ENCODE measurements around the gene PSMG1. TPM values are rescaled to one million over a fixed set of nuclear protein-coding genes. Genes with fewer than 3 reads are reported as not detected.

The PSMG1 gene
- total RNA-seq, 1 experiment from 2014 or later, result 50.0 TPM

DNA sequence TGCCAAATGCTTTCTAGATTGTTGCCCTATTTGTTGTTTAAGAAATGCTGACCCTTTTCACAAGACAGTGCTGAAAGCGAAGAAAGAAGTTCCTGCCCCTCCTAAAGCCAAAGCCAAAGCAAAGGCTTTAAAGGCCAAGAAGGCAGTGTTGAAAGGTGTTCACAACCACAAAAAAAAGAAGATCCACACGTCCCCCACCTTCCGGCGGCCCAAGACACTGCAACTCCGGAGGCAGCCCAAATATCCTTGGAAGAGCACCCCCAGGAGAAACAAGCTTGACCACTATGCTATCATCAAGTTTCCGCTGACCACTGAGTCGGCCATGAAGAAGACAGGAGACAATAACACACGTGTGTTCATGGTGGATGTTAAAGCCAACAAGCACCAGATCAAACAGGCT, 55.7 kb downstream of the PSMG1 start:
- Mint-ChIP-seq H3K4me3 (ENCODE audit: low read depth, unreplicated experiment) (no peak overlapping the region), H3K9me3 (ENCODE audit: low read depth, unreplicated experiment) (no peaks in the 10 kb centered on the region), H3K27me3 (ENCODE audit: unreplicated experiment) (no peaks in the 10 kb centered on the region), H3K36me3 (ENCODE audit: insufficient read depth, unreplicated experiment) (no peaks in the 10 kb centered on the region), H3K4me1 (ENCODE audit: low read depth, unreplicated experiment) (peaks cover 7% of the 10 kb centered on the region), H3K27ac (ENCODE audit: unreplicated experiment) (no peak overlapping the region)
- no TSS peak for BruUV-seq (replicated peaks)
- CTCF ChIA-PET, result interaction anchor here (0.6 kb wide), 1 partner anchor 539 kb away, joined by 4 read pairs; no protein-coding TSS in a partner anchor
- DNase-seq, result no peak
- TF ChIP-seq, protein P1, sequence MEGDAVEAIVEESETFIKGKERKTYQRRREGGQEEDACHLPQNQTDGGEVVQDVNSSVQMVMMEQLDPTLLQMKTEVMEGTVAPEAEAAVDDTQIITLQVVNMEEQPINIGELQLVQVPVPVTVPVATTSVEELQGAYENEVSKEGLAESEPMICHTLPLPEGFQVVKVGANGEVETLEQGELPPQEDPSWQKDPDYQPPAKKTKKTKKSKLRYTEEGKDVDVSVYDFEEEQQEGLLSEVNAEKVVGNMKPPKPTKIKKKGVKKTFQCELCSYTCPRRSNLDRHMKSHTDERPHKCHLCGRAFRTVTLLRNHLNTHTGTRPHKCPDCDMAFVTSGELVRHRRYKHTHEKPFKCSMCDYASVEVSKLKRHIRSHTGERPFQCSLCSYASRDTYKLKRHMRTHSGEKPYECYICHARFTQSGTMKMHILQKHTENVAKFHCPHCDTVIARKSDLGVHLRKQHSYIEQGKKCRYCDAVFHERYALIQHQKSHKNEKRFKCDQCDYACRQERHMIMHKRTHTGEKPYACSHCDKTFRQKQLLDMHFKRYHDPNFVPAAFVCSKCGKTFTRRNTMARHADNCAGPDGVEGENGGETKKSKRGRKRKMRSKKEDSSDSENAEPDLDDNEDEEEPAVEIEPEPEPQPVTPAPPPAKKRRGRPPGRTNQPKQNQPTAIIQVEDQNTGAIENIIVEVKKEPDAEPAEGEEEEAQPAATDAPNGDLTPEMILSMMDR (IDR thresholded peaks at IDR 0.05; ENCODE audit: unreplicated experiment), result no peak
- intact Hi-C loops (cut with micrococcal nuclease; ENCODE audit: unreplicated experiment), result loop anchor here (5.0 to 10.0 kb wide), 3 partner anchors 213 to 330 kb away; no protein-coding TSS in a partner anchor

DNA sequence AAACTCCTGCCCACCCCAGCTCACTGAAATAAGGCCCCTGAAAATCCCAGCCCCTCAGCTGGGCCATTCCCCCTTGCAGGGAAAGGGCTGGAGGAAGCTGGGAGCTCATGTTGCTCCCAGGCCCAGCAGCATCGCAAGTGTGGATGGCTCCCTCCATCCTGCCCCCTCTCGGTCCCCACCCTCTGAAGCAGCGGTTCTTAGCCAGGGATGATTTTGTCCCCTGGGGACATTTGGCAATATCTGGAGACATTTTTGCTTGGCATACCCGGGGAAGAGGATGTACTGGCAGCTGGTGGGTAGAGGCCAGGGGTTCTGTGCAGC, 56.8 kb downstream of the PSMG1 start:
- no TSS peak for BruUV-seq (replicated peaks)
- Mint-ChIP-seq H3K4me3 (ENCODE audit: low read depth, unreplicated experiment) (no peak overlapping the region), H3K27ac (ENCODE audit: unreplicated experiment) (no peak overlapping the region), H3K36me3 (ENCODE audit: insufficient read depth, unreplicated experiment) (no peaks in the 10 kb centered on the region), H3K4me1 (ENCODE audit: low read depth, unreplicated experiment) (no peaks in the 10 kb centered on the region), H3K27me3 (ENCODE audit: unreplicated experiment) (no peaks in the 10 kb centered on the region), H3K9me3 (ENCODE audit: low read depth, unreplicated experiment) (no peaks in the 10 kb centered on the region)
- DNase-seq, result no peak
- intact Hi-C loops (cut with micrococcal nuclease; ENCODE audit: unreplicated experiment), result loop anchor here (5.0 to 10.0 kb wide), 3 partner anchors 212 to 329 kb away; no protein-coding TSS in a partner anchor
- CTCF ChIA-PET, result no interaction called here
- TF ChIP-seq, protein P1 (IDR thresholded peaks at IDR 0.05; ENCODE audit: unreplicated experiment), result no peak

- Mint-ChIP-seq H3K4me3 (ENCODE audit: low read depth, unreplicated experiment) (no peak overlapping the region), H3K36me3 (ENCODE audit: insufficient read depth, unreplicated experiment) (no peaks in the 10 kb centered on the region), H3K9me3 (ENCODE audit: low read depth, unreplicated experiment) (no peaks in the 10 kb centered on the region), H3K4me1 (ENCODE audit: low read depth, unreplicated experiment) (no peaks in the 10 kb centered on the region), H3K27ac (ENCODE audit: unreplicated experiment) (no peak overlapping the region), H3K27me3 (ENCODE audit: unreplicated experiment) (no peaks in the 10 kb centered on the region)
- DNase-seq, result peak; percentile 44
- intact Hi-C loops (cut with micrococcal nuclease; ENCODE audit: unreplicated experiment), result loop anchor here (5.0 to 10.0 kb wide), 3 partner anchors 211 to 329 kb away; no protein-coding TSS in a partner anchor
- CTCF ChIA-PET, result no interaction called here
- no TSS peak for BruUV-seq (replicated peaks)
- TF ChIP-seq, protein P1 (IDR thresholded peaks at IDR 0.05; ENCODE audit: unreplicated experiment), result peak; percentile 24
Measured at GRCh38 chr21:39125752-39126485, 57.3 kb downstream of the PSMG1 start.

Other genes with a start within 250 kb of the PSMG1 start
- 27.6 and 28.8 TPM in 2 replicates for gene BRWD1, start 130.2 kb upstream of the PSMG1 start, total RNA-seq (2022)
- gene HMGN1, start 165.6 kb upstream of the PSMG1 start, total RNA-seq (2022), result 244 and 262 TPM in 2 replicates